A673 (cell line): ENCODE measurements around the gene SLC2A9. TPM values are rescaled to one million over a fixed set of nuclear protein-coding genes. Genes with fewer than 3 reads are reported as not detected.

ENCODE experiments used
- BruUV-seq: library from RNA; stranded (reverse); fragments of 400-500 nt; replicated peaks from 2 replicates; lab custom pipeline; 2021; lab: Mats Ljungman, UMichigan
- CTCF ChIA-PET: fragments of 300-600 bp; sonication (Branson Sonifier 250); formaldehyde crosslinking; loops from one replicate; lab custom pipeline; 2022; ENCODE audit warnings: antibody characterized with exemption; lab: Charles Lee
- POLR2A ChIA-PET: fragments of 300-600 bp; sonication (Branson Sonifier 250); formaldehyde crosslinking; loops from one replicate; lab custom pipeline; 2022; ENCODE audit warnings: antibody characterized with exemption; ENCODE audit not compliant: low non-redundant PET; lab: Charles Lee
- DNase-seq: peaks from one replicate; pipeline ENCODE4 v3.0.0-alpha.2; 2015; ENCODE audit warnings: low spot score
- H3K27ac ChIP-seq: fragments of 200-600 bp; sonication (generic); 2 replicates; pipeline ENCODE4 v1.5.1; 2016; ENCODE audit warnings: mixed run types, low read depth, mild to moderate bottlenecking, mixed read lengths, antibody characterized with exemption, low read length; ENCODE audit not compliant: poor library complexity, severe bottlenecking
- H3K27me3 ChIP-seq: fragments of 200-600 bp; sonication (generic); replicated peaks from 2 replicates; pipeline ENCODE4 v1.6.1; 2017; ENCODE audit warnings: mixed run types, low read depth, mild to moderate bottlenecking, mixed read lengths, antibody characterized with exemption, low read length; ENCODE audit not compliant: insufficient read depth, poor library complexity
- H3K36me3 ChIP-seq: fragments of 200-600 bp; sonication (generic); 2 replicates; pipeline ENCODE4 v1.6.1; 2016; ENCODE audit warnings: mixed run types, mild to moderate bottlenecking, mixed read lengths, antibody characterized with exemption, low read length; ENCODE audit not compliant: insufficient read depth, poor library complexity, severe bottlenecking
- H3K4me1 ChIP-seq: fragments of 200-600 bp; sonication (generic); 2 replicates; pipeline ENCODE4 v1.6.1; 2017; ENCODE audit warnings: mixed run types, mild to moderate bottlenecking, mixed read lengths, antibody characterized with exemption, low read length; ENCODE audit not compliant: insufficient read depth, poor library complexity, severe bottlenecking
- H3K4me3 ChIP-seq: fragments of 200-600 bp; sonication (generic); 2 replicates; pipeline ENCODE4 v1.5.1; 2016; ENCODE audit warnings: low read depth, mixed run types, mild to moderate bottlenecking, mixed read lengths, low read length; ENCODE audit not compliant: poor library complexity, severe bottlenecking
- H3K9me3 ChIP-seq: fragments of 200-600 bp; sonication (generic); 2 replicates; pipeline ENCODE4 v1.6.1; 2016; ENCODE audit warnings: mixed run types, low read depth, mild to moderate bottlenecking, mixed read lengths, antibody characterized with exemption, low read length; ENCODE audit not compliant: poor library complexity, severe bottlenecking
- CTCF ChIP-seq: fragments of 300-800, 200-600 bp; sonication (generic); conservative IDR thresholded peaks from 2 replicates; pipeline ENCODE4 v1.5.1; 2017; ENCODE audit warnings: low read depth, mild to moderate bottlenecking, antibody characterized with exemption, low read length, moderate library complexity, mixed read lengths
- EZH2 ChIP-seq: fragments of 200-600 bp; sonication (generic); IDR thresholded peaks from 2 replicates; pipeline ENCODE4 v1.6.1; 2017; ENCODE audit warnings: borderline replicate concordance, low read depth, mild to moderate bottlenecking, mixed read lengths, antibody characterized with exemption, low read length; ENCODE audit not compliant: poor library complexity, severe bottlenecking
- intact Hi-C: fragments of 100-400 bp; cut with micrococcal nuclease; formaldehyde crosslinking; loops from one replicate; pipeline ENCODE4 v1.10.0; 2022; ENCODE audit not compliant: unreplicated experiment
- total RNA-seq: library from RNA; stranded (reverse); gene quantifications from 2 replicates; pipeline ENCODE4 v1.2.3, GENCODE V29; 2021

SLC2A9 gene
- total RNA-seq, 1 experiment from 2014 or later = not detected

GRCh38 chr4:9923195-9923812 is 98.0 kb downstream of the SLC2A9 start:
- DNase-seq = no peak
- intact Hi-C loops = no loop called here

GRCh38 chr4:9921326-9921725 is 100.0 kb downstream of the SLC2A9 start:
- CTCF ChIA-PET = no interaction called here
- DNase-seq = no peak
- no TSS peak for BruUV-seq
- no peaks in the 10 kb centered on the region for H3K36me3 ChIP-seq
- no peak overlapping the region for H3K4me3 ChIP-seq
- POLR2A ChIA-PET = no interaction called here
- TF ChIP-seq EZH2 (no peak), CTCF (no peak)
- no peak overlapping the region for H3K27ac ChIP-seq
- no peaks in the 10 kb centered on the region for H3K4me1 ChIP-seq
- H3K9me3 ChIP-seq = no peaks in the 10 kb centered on the region
- intact Hi-C loops = no loop called here
- no peaks in the 10 kb centered on the region for H3K27me3 ChIP-seq

More at GRCh38 chr4:9923195-9923812, 98.0 kb downstream of the SLC2A9 start:
- no peaks in the 10 kb centered on the region for H3K4me1 ChIP-seq
- CTCF ChIA-PET = no interaction called here
- no TSS peak for BruUV-seq
- no peak overlapping the region for H3K27ac ChIP-seq
- H3K36me3 ChIP-seq = no peaks in the 10 kb centered on the region
- H3K4me3 ChIP-seq = no peak overlapping the region
- peaks cover 8% of the 10 kb centered on the region for H3K27me3 ChIP-seq
- TF ChIP-seq EZH2 (no peak), CTCF (no peak)
- H3K9me3 ChIP-seq = no peaks in the 10 kb centered on the region
- POLR2A ChIA-PET = no interaction called here

- ChIA-PET CTCF (no interaction called here), POLR2A (no interaction called here)
- Histone ChIP-seq H3K27me3 (no peaks in the 10 kb centered on the region), H3K4me1 (no peaks in the 10 kb centered on the region), H3K36me3 (no peaks in the 10 kb centered on the region), H3K4me3 (no peak overlapping the region), H3K27ac (no peak overlapping the region), H3K9me3 (no peaks in the 10 kb centered on the region)
- no TSS peak for BruUV-seq
- intact Hi-C loops = no loop called here
- DNase-seq = no peak
- TF ChIP-seq EZH2 (no peak), CTCF (no peak)
Measured at GRCh38 chr4:9920029-9920428, 101.3 kb downstream of the SLC2A9 start.
